ENCODE measurements around the gene CRIM1. TPM values are rescaled to one million over a fixed set of nuclear protein-coding genes. Genes with fewer than 3 reads are reported as not detected.

CRIM1 gene
- polyA plus RNA-seq, 5 donors, result 22.8 to 35.5 (median 29.9) TPM

- no peak for DNase-seq
These were observed 98.1 kb downstream of the CRIM1 start for GRCh38 chr2:36453652-36454051.

- no peak for DNase-seq
These were observed 99.4 kb downstream of the CRIM1 start for GRCh38 chr2:36455011-36455410.

GRCh38 chr2:36455788-36456187 is 100.2 kb downstream of the CRIM1 start:
- DNase-seq, result no peak

- DNase-seq, result peak; percentile 70 to 76
These were observed 100.9 kb downstream of the CRIM1 start for GRCh38 chr2:36456227-36457175.

GRCh38 chr2:36458106-36458505 is 102.5 kb downstream of the CRIM1 start:
- no peak for DNase-seq

GRCh38 chr2:36459725-36460137 is 104.2 kb downstream of the CRIM1 start:
- DNase-seq, result no peak

GRCh38 chr2:36461039-36461681 is 105.6 kb downstream of the CRIM1 start:
- no peak for DNase-seq

- no peak for DNase-seq
These were observed 106.8 kb downstream of the CRIM1 start for GRCh38 chr2:36462311-36462935.

GRCh38 chr2:36463365-36463764 is 107.8 kb downstream of the CRIM1 start:
- DNase-seq, result no peak

- DNase-seq, result no peak
These were observed 108.6 kb downstream of the CRIM1 start for GRCh38 chr2:36464006-36464721.

- no peak for DNase-seq
These were observed 110.6 kb downstream of the CRIM1 start for GRCh38 chr2:36466135-36466534.

GRCh38 chr2:36468463-36469105 is 113.0 kb downstream of the CRIM1 start:
- no peak for DNase-seq

- no peak for DNase-seq
These were observed 113.5 kb downstream of the CRIM1 start for GRCh38 chr2:36469106-36469477.

GRCh38 chr2:36469710-36470109 is 114.1 kb downstream of the CRIM1 start:
- DNase-seq, result no peak

- DNase-seq, result no peak
These were observed 117.7 kb downstream of the CRIM1 start for GRCh38 chr2:36473230-36473629.

GRCh38 chr2:36476411-36476810 is 120.8 kb downstream of the CRIM1 start:
- no peak for DNase-seq

GRCh38 chr2:36477315-36477714 is 121.7 kb downstream of the CRIM1 start:
- no peak for DNase-seq

- DNase-seq, result no peak
These were observed 122.2 kb downstream of the CRIM1 start for GRCh38 chr2:36477746-36478145.

GRCh38 chr2:36478332-36478738 is 122.8 kb downstream of the CRIM1 start:
- peak; percentile 55 to 76 for DNase-seq

- DNase-seq, result no peak
These were observed 123.4 kb downstream of the CRIM1 start for GRCh38 chr2:36478999-36479398.

GRCh38 chr2:36479406-36479805 is 123.8 kb downstream of the CRIM1 start:
- no peak for DNase-seq

Measured in right lung (tissue), 5 donors.